HG03558 (cell line): Measurements from ENCODE around the gene ERBB4.
"Not testable (repeated sequence)": the region's sequence is repeated elsewhere in the genome, so short reads cannot be mapped to it uniquely, and the experiment has no call there.

ENCODE experiments used
- ATAC-seq: cut with Tn5 transposase; IDR thresholded peaks from one replicate; pipeline ENCODE4 v1.9.1; 2021; ENCODE audit warnings: moderate number of reproducible peaks; ENCODE audit not compliant: unreplicated experiment; ENCODE audit errors: extremely low read depth

Gene ERBB4

DNA sequence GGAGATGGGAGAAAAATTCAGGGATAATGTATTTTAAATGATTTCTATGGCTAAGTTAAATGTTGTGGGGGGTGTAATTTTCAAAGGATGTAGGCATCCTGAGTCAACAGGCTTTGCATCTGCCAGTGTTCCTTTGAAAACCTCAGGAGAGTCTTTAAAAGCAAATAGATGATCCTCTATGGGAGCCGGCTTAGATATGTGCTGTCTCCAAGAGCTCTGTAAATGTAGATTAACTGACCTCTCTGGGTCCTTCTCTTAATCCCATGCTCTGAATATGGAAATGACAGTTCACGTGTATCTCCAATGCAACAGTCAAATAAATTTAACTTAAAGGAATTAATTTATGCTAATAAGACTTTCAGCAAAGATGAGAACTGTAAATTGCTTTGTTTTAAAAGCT lies 292.7 kb downstream of the ERBB4 start:
- no peak for ATAC-seq

DNA sequence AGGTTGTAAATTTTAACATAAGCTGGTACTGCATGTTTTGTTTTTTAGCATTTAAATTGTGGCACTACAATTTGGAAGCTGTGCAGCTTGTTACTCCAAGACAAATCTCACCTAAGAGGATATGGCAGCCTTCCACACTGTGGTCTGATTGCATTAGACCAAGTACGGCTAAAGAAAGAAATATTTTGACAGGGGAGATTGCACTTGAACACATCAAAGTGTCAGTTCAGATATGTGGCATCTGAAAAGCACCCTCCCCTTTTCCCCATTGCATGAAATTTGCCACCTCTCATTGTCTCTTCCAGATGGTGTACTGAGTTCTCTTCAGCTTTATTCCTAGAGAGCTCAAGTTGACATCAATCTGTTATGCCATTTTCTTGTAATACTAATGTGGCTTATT lies 295.9 kb downstream of the ERBB4 start:
- ATAC-seq = no peak

DNA sequence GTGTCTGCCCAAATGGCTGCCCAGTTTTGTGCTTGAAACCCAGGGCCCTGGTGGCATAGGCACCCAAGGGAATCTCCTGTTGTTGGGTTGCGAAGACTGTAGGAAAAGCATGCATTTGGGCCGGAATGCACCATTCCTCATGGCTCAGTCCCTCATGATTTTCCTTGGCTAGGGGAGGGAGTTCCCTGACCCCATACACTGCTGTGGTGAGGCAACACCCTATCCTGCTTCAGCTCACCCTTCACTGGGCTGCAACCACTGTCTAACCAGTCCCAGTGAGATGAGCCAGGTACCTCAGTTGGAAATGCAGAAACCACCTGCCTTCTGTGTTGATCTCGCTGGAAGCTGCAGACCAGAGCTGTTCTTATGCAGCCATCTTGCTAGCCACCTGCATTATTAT lies 300.4 kb downstream of the ERBB4 start:
- not testable (repeated sequence) for ATAC-seq

DNA sequence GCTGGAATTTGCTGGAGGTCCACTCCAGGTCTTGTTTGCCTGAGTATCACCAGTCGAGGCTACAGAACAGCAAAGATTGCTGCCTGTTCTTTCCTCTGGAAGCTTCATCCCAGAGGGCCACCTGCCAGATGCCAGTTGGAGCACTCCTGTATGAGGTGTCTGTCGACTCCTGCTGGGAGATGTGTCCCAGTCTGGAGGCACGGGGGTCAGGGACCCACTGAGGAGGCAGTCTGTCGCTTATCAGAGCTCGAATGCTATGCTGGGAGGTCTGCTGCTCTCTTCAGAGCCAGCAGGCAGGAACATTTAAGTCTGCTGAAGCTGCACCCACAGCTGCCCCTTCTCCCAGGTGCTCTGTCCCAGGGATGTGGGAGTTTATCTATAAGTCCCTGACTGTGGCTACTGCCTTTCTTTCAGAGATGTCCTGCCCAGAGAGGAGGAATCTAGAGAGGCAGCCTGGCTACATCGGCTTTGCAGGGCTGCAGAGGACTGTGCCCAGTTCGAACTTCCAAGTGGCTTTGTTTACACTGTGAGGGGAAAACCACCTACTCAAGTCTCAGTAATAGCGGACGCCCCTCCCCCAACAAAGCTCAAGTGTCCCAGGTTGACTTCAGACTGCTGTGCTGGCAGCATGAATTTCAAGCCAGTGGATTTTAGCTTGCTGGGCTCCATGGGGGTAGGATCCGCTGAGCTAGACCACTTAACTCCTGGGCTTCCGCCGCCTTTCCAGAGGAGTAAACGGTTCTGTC lies 301.1 kb downstream of the ERBB4 start:
- ATAC-seq = no peak

DNA sequence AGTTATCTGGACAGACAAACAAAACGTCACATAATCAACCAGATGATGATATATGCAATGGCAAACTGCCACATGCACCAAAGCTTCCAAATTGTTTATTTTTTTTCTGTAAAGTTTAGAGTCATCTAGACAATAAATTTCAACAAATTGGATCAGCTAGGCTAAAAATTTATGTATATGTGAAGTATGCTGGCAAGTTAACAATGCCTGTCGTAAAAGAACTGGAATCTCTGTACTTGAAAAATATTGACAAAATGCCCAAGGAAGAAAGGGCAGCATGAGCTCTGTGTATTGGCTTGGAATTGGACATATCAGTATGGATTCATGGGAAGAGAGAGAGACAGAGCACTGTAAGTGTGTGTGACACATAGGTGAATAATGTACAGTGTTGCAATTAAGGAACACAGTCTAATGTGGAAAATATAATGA lies 309.8 kb downstream of the ERBB4 start:
- no peak for ATAC-seq

DNA sequence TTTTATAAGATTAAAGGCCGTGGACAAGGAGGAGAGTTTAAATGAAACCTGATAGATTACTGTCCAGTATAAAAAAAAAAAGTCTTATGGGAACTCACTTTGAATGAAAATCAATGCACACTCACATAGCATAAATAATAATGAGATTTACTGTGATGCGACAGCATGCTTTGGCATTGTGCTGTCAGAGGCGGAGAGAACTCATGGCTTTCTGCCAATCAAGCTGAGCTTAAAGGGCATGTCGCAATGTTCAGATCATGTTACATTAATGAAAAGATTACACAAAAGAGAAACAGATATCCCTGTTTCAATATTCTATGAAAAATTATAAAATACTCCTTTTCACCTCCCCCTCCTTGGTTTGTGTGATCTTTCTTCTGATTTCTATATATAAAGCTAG lies 310.8 kb downstream of the ERBB4 start:
- no peak for ATAC-seq

DNA sequence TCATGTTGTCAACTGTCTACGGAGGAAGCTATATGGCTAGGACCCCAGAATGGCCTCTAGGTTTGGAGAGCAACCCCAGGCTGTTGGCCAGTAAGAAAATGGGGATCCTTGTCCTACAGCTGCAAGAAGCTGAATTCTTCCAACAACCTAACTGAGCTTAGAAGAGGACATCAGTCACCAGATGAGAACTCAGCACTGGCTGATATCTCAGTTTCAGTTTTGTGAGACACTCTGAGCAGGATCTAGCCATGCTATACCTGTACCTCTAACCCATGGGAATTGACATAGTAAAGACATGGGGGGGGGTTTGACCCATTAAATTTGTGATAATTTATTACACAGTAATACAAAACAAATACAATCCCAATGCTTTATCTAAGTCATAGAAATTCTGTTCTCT lies 312.5 kb downstream of the ERBB4 start:
- no peak for ATAC-seq

DNA sequence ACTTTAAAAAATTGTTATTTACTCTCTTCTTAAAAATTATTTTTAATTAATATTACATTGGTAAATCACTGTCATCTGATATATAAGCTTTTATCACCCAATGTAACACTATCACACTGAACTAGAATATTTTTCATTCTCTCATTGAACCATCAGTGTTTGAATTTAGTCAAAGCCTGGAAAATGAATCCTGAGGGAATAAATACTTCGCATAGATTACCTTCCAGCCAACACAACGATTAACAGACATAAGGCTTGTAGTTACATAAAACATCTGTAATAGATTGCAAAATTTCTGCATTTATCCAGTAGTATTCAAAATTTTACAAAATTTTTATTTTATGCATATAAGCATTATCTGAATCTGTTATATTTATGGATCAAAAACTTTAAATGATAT lies 314.9 kb downstream of the ERBB4 start:
- no peak for ATAC-seq

DNA sequence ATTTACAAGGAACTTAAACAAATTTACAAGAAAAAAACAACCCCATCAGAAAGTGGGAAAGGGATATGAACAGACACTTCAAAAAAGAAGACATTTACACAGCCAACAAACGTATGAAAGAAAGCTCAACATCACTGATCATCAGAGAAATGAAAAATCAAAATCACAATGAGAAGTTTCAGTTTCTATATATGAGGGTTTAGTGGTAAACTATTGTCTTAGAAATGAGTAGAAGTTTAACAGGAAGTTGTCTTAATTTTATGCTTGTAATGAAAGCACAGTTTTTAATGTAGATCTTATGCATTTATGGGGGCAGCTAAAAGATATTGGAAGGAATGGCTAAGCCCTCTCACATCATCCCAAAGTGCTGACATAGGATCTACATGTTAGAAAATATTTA lies 325.4 kb downstream of the ERBB4 start:
- no peak for ATAC-seq

DNA sequence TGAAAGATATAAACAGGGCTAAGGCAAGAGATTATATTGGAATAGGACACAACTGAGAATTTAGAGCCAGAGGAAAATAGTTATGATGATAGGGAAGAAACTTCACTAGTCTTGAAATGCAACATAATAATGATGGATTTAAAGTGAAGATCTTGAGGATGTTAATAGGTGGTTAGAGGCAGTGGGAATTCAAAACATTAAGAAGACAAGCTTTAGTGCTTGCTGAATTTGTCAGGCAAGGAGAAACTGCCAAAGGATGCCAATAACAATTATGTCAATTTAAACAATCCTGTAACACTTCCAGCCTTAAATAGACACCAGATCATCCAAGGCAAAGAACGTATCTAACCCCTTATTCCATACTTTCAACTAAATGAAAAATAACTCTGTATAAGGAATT lies 330.1 kb downstream of the ERBB4 start:
- no peak for ATAC-seq

DNA sequence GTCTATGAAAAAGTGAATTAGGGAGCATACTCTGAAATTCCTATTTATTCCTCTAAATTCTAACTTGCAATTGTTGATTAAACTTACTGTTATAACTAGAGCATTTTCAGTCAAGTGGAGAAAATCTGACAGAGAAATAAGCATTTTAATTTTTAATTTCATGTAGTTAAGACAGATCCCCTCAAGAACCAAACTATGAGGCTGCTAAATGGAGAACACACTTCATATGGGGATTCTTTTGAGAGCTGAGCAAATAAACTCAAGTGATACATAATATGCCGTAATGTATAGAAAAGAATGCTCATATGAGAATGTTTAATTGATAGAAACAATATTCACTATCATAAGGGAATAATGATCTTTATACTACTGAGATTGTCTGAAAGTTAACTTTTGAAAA lies 340.8 kb downstream of the ERBB4 start:
- no peak for ATAC-seq

DNA sequence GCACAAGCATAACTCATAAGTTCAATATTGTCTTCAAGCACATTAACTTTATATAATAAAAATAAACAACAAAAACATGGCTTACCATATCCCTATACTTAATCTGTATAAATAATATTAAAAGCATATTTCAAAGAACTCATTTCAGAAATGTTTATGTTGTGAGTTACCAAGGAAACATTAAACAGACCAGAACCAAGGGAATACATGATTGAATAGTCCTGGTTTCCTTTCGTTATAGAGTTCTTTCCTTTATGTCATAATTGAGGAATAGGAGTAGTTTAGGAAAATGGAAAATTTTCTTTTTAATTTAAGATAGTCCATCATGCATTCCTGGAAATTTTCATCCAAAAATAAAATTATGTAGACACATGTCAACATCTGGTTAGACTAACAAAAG lies 343.0 kb downstream of the ERBB4 start:
- no peak for ATAC-seq

DNA sequence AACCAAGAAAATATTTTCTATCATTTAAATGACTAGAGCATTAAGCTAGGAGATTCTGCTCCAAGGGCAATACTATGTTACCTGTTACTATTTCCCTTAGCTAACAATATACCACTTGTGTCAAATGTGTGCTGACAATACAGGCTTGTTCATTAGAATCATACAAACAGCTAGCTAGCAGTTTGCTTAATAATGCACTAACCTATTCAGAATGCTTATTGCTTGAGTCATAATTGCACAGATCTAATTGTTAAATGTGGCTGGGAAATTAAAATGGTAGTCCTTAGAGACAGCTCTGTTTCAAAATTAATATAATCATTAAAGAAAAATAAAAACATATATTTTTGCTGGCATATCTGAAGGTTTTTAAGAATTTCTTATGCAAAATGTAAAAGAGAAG lies 344.2 kb downstream of the ERBB4 start:
- ATAC-seq = no peak

DNA sequence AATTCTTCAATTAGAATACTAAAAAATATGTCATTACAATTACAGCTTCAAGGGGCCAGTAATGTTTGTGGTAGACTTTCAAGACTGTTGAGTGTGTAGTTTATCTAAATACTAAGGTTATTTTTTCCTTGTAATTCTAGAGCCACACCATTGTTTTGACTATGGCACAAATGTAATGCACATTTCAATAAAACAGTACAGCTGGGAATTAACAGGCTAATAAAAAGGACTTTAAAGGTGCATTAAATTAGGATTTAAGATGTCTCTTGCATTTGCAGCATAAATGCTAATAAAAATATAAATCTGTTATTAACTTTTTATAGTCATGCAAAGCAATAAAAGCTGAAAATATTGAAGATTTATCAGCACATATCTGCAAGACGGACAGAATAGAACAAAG lies 344.8 kb downstream of the ERBB4 start:
- no peak for ATAC-seq

DNA sequence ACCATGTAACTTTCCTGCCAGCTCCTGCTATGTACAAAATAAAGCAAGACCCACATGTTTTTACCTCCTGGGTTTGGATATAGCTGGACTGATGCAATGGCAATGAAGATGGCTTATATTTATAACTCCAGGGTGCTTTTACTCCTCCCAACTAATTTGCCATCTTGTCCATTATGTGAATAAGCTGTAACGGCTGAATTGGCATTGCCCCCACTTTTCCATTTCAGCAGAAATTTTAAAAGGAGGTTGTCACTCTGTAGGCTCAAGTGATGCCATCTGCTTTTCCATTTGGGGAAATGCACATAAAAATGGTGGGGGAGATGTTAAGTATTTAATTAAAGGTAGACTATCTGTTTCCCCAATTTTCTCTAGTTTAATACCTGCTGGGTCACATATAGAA lies 345.5 kb downstream of the ERBB4 start:
- no peak for ATAC-seq

DNA sequence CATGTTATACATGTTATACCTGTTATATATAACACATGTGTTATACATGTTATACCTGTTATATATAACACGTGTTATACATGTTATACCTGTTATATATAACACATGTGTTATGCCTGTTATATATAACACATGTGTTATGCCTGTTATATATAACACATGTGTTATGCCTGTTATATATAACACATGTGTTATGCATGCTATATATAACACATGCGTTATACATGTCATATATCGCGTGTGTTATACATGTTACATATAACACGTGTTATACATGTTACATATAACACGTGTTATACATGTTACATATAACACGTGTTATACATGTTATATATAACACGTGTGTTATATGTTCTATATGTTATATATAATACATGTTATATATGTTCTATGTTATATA lies 347.2 kb downstream of the ERBB4 start:
- ATAC-seq = not testable (repeated sequence)

DNA sequence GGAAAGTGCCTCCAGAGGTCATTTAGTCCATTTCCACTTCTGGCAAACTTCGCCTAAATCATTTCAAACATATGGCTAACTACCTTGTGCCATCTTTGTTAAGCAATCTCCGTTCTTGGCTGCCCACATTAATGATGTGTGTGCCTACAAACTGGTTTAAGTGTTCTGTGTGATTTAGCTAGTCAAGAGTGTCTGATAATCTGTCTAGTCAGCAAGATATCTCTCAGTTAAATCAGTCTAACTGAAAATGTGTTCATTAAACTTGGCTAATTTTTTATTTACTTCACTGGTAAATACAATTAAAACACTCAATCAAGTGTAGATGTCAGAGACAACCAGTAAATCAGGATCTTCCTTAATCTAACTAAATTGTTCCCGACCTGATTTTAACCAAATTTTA lies 352.4 kb downstream of the ERBB4 start:
- ATAC-seq = no peak

DNA sequence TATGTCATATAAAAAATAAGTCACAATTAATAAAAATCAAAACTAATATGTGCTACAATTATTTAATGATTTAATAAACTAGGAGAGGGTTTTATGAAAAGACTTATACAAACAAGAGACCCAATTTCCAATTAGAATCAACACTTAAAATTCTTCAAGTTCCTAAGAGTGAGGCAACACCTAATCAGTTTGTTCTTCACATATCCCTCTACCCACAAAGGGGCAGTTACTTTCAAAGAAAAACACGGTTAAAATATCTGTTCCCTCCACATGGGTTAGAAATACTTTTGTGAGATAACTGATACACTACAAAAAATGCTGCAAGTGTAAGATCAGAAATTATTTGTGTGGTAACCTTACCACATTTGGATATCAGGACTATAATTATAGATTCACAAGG lies 357.0 kb downstream of the ERBB4 start:
- no peak for ATAC-seq

DNA sequence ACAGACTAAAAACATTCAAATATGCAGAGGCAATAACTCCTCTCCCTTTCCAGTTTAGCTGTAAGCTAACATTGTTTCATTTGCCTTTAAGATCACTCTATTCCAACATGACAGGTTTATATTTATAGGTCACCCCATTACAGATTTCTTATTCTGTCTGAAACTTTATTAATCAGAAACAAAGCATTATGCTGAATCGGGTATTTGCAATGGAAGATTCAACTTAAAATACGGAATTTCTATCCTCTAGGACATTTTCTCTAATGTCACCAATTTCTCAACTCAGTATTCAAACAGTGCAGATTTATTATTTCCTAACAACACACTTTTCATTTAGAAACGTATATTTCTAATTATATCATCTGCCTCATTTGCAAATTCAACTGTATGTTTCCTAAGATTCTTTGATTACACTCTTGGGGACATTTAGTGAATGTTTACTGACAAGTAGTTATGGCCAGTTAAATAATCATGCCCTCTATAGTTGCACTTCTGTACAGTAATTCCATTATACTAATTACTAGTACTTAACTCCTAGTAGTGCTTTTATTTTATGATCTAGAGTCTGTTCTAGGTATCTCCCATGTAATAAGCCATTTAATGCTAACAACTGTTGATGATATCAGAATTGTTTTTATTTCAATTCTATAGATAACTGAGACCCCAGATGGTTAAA lies 358.1 kb downstream of the ERBB4 start:
- no peak for ATAC-seq

DNA sequence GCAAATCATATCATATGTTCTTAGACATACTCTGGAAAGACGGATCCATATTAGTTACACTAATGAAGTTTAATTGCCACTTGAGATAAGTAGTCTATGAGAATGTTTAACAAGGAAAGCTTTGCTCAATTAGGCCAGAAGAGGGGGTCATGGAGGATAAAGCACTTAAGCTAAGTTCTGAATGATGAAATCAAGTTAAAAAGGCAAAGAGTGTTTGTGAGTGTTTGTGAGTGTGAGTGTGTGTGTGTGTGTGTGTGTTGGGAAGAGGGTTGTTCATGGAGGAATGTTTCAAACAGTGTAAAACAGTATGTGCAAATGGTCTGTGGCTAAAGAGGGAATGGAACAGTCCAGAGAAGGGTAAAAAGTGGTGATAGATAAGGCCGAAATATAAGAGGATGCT lies 360.9 kb downstream of the ERBB4 start:
- no peak for ATAC-seq

DNA sequence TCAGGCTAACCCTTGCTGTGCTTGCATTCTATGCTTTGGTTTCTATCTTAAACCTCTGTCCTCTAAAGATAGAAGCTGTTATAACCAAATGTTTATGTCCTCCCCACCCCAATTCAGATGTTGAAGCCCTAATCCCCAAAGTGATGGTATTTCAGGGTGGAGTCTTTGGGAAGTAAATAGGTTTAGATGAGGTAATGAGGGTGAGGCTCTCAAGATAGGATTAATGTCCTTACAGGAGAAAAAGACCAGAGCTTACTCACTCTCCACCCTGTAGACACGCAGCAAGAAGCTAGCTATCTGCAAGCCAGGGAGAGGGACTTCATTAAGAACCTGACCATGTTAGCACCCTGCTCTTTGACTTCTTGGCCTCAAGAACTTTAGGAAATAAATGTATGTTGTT lies 362.5 kb downstream of the ERBB4 start:
- ATAC-seq = no peak
